GM12878 (cell line): ENCODE data around the gene BMERB1.

Source experiments
- ELK1 ChIP-seq: IDR thresholded peaks from 2 replicates; pipeline ENCODE4 v1.6.1; 2012; ENCODE audit warnings: low read depth, low read length, improper control_type of control experiment
- TF ChIP-seq, protein P1 (sequence below), 3 experiments: IDR thresholded peaks in 2 of 3; conservative IDR thresholded peaks in 1 of 3; 2 replicates each; pipeline ENCODE4 v1.5.1; 2011; ENCODE audit warnings: low read depth in 3 of 3, low read length in 3 of 3, mild to moderate bottlenecking in 3 of 3, control low read depth in 2 of 3, moderate library complexity in 2 of 3, inconsistent platforms in 1 of 3, mixed read lengths in 1 of 3; ENCODE audit not compliant: control insufficient read depth in 2 of 3, insufficient read depth in 1 of 3; ENCODE audit errors: extremely low read depth in 1 of 3

DNA sequence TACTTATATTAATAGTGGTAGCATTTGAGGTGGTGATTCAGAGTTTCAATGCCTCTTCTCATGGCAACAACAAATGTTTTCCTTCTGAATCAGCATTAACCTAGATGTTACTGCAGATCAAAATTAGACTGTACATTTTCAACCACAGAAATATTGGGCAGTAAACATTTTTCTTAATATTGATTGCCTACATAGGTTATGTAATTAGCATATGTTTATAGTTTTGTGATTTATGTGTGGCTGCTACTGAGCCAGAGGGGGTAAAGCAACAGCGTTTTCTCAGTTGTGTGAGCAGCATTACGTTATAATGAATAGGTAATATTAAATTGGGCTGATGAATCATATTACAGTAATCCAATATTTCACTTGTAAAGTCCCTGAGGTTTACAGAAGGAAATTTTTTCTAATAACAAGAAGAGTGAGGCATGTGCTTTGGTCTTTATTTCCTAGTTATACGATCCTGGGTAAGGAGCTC is 18.8 kb upstream of the BMERB1 start:
- TF ChIP-seq, protein P1, sequence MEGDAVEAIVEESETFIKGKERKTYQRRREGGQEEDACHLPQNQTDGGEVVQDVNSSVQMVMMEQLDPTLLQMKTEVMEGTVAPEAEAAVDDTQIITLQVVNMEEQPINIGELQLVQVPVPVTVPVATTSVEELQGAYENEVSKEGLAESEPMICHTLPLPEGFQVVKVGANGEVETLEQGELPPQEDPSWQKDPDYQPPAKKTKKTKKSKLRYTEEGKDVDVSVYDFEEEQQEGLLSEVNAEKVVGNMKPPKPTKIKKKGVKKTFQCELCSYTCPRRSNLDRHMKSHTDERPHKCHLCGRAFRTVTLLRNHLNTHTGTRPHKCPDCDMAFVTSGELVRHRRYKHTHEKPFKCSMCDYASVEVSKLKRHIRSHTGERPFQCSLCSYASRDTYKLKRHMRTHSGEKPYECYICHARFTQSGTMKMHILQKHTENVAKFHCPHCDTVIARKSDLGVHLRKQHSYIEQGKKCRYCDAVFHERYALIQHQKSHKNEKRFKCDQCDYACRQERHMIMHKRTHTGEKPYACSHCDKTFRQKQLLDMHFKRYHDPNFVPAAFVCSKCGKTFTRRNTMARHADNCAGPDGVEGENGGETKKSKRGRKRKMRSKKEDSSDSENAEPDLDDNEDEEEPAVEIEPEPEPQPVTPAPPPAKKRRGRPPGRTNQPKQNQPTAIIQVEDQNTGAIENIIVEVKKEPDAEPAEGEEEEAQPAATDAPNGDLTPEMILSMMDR (IDR thresholded peaks at IDR 0.05 in 2 of 3, conservative IDR thresholded peaks at IDR 0.05 in 1 of 3; ENCODE audit: control insufficient read depth in 2 of 3, extremely low read depth in 1 of 3, insufficient read depth in 1 of 3, low read depth in 3 of 3, low read length in 3 of 3), result no peak
- TF ChIP-seq ELK1, result no peak
